WERI-Rb-1 (cell line): ENCODE data around the gene ZSWIM2.
"Not testable (repeated sequence)": the region's sequence is repeated elsewhere in the genome, so short reads cannot be mapped to it uniquely, and the experiment has no call there.

ENCODE experiments used
- DNase-seq: peaks from one replicate; pipeline ENCODE4 v3.0.0-alpha.2; 2020
- H3K27ac ChIP-seq: fragments of 250-450 bp; sonication (Bioruptor Pico); 2 replicates; pipeline ENCODE4 v1.5.1; 2020; ENCODE audit warnings: mild to moderate bottlenecking, moderate library complexity
- H3K27me3 ChIP-seq: fragments of 250-450 bp; sonication (Bioruptor Pico); 2 replicates; pipeline ENCODE4 v1.5.1; 2021; ENCODE audit warnings: mild to moderate bottlenecking, low read depth, moderate library complexity; ENCODE audit not compliant: insufficient read depth, severe bottlenecking
- H3K36me3 ChIP-seq: fragments of 250-450 bp; sonication (Bioruptor Pico); 2 replicates; pipeline ENCODE4 v1.5.1; 2020; ENCODE audit warnings: mild to moderate bottlenecking, moderate library complexity
- H3K4me3 ChIP-seq: 2 replicates; pipeline ENCODE4 v1.5.1; 2011; ENCODE audit warnings: low read depth, mild to moderate bottlenecking, control low read depth, low read length
- H3K9me3 ChIP-seq: fragments of 250-450 bp; sonication (Bioruptor Pico); 2 replicates; pipeline ENCODE4 v1.5.1; 2021; ENCODE audit warnings: mild to moderate bottlenecking, moderate library complexity; ENCODE audit not compliant: severe bottlenecking
- TF ChIP-seq, protein P1 (sequence below): IDR thresholded peaks from 2 replicates; pipeline ENCODE4 v1.5.1; 2011; ENCODE audit warnings: low read depth, mild to moderate bottlenecking, control low read depth, inconsistent platforms, low read length

Gene ZSWIM2

DNA sequence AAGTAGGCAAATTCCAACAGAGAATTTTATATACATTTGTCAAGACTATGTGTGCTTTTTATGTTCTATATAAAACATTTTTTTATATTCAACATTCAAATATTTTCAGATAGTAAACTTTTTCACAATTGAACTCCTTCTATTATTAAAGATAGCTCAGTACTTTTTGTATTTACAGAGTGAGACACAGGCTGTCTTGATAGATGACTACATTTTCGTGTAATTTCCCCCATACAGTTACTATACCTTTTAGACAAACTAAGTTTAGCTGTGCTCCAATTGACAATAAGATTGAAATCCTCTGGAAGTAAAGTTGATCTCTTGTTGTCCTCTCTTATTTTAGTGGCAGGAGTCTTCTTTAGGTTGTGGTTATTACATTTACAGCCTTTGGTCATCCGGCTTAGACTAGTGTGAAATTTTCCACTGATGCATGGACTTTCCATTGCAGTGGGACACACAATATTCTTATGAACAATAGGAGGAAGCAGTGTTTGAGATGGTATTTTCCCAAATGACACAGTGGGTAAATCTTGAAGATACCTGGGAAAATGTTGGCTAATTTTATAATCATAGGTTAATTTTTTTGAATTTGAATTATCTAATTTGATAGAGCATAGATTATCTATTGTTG lies 21.0 kb downstream of the ZSWIM2 start:
- Histone ChIP-seq H3K27ac (no peak overlapping the region), H3K27me3 (no peaks in the 10 kb centered on the region), H3K9me3 (no peaks in the 10 kb centered on the region), H3K36me3 (no peaks in the 10 kb centered on the region), H3K4me3 (no peak overlapping the region)
- no peak for DNase-seq
- TF ChIP-seq, protein P1, sequence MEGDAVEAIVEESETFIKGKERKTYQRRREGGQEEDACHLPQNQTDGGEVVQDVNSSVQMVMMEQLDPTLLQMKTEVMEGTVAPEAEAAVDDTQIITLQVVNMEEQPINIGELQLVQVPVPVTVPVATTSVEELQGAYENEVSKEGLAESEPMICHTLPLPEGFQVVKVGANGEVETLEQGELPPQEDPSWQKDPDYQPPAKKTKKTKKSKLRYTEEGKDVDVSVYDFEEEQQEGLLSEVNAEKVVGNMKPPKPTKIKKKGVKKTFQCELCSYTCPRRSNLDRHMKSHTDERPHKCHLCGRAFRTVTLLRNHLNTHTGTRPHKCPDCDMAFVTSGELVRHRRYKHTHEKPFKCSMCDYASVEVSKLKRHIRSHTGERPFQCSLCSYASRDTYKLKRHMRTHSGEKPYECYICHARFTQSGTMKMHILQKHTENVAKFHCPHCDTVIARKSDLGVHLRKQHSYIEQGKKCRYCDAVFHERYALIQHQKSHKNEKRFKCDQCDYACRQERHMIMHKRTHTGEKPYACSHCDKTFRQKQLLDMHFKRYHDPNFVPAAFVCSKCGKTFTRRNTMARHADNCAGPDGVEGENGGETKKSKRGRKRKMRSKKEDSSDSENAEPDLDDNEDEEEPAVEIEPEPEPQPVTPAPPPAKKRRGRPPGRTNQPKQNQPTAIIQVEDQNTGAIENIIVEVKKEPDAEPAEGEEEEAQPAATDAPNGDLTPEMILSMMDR, result no peak

GRCh38 chr2:186827411-186827810 lies 21.6 kb downstream of the ZSWIM2 start:
- H3K27me3 ChIP-seq, result no peaks in the 10 kb centered on the region

DNA sequence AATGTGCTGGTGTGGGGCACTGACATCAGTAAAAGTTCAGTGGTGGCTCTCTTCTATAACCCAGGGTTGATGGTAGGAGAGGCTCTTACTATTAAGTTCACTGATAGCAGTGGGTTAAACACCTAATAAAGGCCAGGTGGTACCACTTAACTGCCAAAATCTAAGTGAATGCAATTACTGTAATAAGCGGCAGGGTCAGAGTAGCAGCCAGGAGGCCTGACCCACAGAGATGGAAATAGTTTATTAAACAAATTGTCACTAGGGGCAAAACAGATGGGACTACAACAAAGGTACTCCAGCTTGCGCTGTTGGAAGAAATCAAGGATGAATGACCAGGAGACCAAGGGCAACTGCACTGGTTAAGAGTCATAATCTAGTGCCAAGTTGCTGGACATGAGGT lies 26.6 kb downstream of the ZSWIM2 start:
- DNase-seq, result no peak
- no peaks in the 10 kb centered on the region for H3K36me3 ChIP-seq

More at GRCh38 chr2:186827411-186827810, 21.6 kb downstream of the ZSWIM2 start:
- H3K9me3 ChIP-seq, result no peaks in the 10 kb centered on the region
- no peaks in the 10 kb centered on the region for H3K36me3 ChIP-seq
- no peak overlapping the region for H3K27ac ChIP-seq
- DNase-seq, result no peak
- no peak overlapping the region for H3K4me3 ChIP-seq
- TF ChIP-seq, protein P1, result no peak

DNA sequence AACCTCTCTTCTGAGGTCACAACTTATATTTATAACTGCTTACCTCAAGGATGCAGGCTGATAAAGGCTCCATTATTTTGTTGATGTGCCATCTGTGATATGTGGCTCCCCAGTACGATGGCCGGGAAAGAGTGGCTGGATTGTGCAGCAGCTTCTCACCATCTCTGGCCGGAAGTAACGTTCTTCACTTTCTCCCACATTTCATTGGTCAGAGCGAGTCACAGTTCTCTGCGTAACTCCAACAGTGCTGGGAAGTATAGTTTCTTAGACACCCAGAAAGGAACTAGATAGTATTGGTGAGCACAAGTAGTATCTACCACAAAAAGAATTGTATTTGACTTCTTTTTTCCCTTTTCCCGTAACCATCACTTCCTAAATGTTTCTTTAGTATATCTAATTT lies 28.7 kb downstream of the ZSWIM2 start:
- no peak overlapping the region for H3K4me3 ChIP-seq
- TF ChIP-seq, protein P1, result no peak
- no peak for DNase-seq
- H3K27ac ChIP-seq, result no peak overlapping the region
- no peaks in the 10 kb centered on the region for H3K9me3 ChIP-seq
- H3K27me3 ChIP-seq, result no peaks in the 10 kb centered on the region
- H3K36me3 ChIP-seq, result no peaks in the 10 kb centered on the region

More for the DNA sequence above, 26.6 kb downstream of the ZSWIM2 start:
- Histone ChIP-seq H3K27me3 (no peaks in the 10 kb centered on the region), H3K9me3 (no peaks in the 10 kb centered on the region), H3K4me3 (no peak overlapping the region), H3K27ac (no peak overlapping the region)
- TF ChIP-seq, protein P1, result no peak

DNA sequence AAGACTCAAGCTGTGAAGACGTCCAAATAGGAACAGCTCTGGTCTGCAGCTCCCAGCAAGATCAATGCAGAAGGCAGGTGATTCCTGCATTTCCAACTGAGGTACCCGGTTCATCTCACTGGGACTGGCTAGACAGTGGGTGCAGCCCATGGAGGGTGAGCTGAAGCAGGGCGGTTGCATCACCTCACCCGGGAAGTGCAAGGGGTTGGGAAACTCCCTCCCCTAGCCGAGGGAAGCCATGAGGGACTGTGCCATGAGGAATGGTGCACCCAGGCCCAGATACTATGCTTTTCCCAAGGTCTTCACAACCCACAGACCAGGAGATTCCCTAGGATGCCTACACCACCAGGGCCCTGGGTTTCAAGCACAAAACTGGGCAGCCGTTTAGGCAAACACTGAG lies 37.2 kb downstream of the ZSWIM2 start:
- not testable (repeated sequence) for H3K9me3 ChIP-seq, H3K27me3 ChIP-seq, DNase-seq

GRCh38 chr2:186806591-186806990 lies 42.4 kb downstream of the ZSWIM2 start:
- TF ChIP-seq, protein P1, result no peak
- Histone ChIP-seq H3K27me3 (no peaks in the 10 kb centered on the region), H3K27ac (no peak overlapping the region), H3K9me3 (no peaks in the 10 kb centered on the region), H3K4me3 (no peak overlapping the region), H3K36me3 (no peaks in the 10 kb centered on the region)
- no peak for DNase-seq

More for the DNA sequence above, 37.2 kb downstream of the ZSWIM2 start:
- not testable (repeated sequence) for H3K36me3 ChIP-seq, H3K27ac ChIP-seq, H3K4me3 ChIP-seq

GRCh38 chr2:186798604-186799003 lies 50.4 kb downstream of the ZSWIM2 start:
- not testable (repeated sequence) for H3K4me3 ChIP-seq, DNase-seq, H3K27me3 ChIP-seq, H3K9me3 ChIP-seq, H3K27ac ChIP-seq, H3K36me3 ChIP-seq
